Activated T-helper 1 cell treated with Interleukin-2 at 50 U/mL for 16 hours (primary cell): ENCODE measurements around the gene KCNN3.

Experiments
- DNase-seq: peaks from one replicate; pipeline ENCODE4 v3.0.0-alpha.2; 2020; ENCODE audit warnings: low read depth

KCNN3 gene

DNA sequence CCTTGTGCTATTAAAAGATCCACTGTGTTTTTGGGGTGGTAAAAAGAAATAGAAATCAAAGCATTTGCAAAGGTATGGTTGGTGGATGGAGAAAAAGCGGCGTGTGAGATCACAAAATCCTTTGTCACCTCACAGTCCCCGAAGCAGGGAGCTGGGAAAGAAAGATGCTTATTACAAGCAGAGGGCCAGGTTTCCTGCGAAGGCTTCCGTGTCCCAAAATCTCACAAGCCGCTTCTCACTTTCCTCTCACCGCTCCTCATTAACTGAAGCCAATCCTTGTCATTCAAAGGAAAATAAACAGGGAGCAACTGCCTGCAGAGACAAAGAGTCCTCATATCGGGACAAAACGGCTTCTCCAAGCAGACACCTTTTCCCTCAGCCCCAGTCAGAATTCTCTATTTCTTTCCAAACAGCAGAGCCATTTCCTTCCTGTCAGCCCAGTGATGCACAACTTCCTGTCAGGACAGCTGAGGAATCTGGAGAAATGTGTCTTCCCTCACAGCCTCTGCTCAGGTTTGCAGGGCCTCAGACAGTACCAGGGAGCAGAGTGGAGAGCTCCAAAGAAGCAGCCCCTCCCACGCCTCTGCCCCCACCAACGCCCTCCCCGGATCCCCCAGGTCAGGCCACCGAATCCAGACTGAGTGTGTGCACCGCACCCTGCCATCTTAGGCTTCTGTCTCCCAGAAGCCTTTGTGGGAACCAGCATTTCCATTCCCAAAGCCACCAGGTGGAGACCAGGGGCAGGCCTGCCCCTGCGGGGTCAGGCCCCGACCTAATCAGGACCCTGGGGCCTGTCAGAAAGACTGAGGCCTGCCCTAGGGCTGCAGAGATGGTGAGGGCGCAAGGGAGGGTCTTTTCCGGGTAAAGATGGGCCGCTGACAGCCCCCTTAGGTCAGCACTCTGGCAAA, 29.6 kb downstream of the KCNN3 start:
- no peak for DNase-seq

- DNase-seq, result no peak
These were observed 30.4 kb downstream of the KCNN3 start for GRCh38 chr1:154839691-154840090.

DNA sequence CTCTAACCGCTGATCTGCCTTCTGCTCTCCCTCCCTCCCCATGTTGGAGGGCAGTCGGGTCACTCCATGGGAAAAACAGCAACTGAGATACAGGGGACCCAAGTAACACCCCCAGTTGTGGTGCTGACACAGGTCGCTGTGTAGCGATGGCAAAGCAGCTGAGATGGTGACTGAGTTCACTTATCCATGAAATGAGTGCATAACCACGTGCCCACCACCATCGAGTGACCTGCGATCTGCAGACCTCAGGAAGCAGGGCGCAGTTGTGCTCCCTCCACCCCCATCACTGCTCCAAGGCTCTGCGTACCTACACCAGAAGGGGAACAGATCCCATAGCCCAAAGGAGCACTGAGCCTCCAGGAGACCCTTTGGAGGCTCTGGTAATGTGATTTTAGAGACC, 31.1 kb downstream of the KCNN3 start:
- no peak for DNase-seq

DNA sequence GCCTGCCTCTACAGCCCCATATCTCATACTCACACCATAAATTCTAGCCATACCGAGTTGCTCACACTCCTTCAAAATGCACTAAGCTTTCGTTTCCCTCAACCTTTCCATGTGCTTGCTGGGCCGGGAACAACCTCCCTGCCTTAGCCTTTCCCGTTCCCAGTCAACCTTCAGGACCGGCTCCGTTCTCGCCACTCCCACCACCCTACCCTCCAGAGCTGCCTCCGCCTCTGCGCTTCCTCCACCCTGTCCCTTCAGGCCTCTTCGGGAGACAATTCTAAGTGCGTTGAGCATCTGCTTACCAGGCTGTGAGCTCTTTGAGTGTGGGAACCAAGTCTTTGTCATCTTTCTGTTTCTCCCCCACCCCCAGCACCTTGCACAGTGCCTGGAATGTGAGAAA, 31.6 kb downstream of the KCNN3 start:
- no peak for DNase-seq

DNA sequence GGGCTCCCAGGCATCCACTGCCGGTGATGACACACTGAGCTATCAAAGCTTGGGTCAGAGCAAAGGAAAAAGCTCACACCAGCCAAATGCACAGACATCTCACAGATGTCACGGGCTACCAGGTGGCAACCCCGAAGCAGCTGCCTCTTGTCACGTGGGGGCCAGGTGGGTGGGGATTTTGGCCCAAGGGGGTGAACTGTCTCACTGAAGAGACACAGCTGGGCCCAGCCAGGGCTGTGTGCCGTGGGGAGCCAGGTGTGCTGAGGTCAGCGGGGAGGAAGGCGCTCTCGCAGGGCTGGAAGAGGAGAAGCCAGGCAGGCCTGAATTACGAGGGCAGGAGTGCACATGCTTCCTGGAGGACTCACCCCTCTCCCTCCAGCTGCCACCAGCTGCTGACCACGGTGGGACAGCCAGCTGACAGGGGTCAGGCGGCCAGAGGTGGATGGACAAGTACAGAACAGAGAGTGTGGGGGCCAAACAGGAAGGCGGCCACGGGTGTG, 32.4 kb downstream of the KCNN3 start:
- no peak for DNase-seq

DNA sequence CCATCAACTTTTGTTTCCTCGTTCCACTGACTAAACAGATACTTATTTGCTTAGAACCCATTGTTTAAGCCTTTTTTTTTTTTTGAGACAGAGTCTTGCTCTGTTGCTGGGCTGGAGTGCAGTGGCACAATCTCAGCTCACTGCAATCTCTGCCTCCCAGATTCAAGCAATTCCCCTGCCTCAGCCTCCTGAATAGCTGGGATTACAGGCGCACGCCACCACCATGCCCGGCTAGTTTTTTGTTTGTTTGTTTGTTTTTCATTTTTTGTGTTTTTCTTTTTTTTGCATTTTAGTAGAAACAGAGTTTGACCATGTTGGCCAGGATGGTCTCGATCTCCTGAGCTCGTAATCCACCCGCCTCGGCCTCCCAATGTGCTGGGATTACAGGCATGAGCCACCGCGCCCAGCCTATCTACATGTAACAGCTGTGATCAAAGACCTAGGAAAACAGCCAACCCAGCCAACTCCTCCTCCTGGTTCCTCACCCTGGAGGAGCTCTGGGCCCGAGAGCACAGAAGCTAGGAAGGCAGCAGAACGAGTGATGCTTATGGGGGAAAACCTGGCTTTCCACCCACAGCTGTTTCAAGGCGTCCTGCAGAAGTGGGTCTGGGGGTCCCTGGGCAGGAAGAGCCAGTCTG, 32.9 kb downstream of the KCNN3 start:
- DNase-seq, result no peak

- no peak for DNase-seq
These were observed 34.4 kb downstream of the KCNN3 start for GRCh38 chr1:154835531-154836324.

DNA sequence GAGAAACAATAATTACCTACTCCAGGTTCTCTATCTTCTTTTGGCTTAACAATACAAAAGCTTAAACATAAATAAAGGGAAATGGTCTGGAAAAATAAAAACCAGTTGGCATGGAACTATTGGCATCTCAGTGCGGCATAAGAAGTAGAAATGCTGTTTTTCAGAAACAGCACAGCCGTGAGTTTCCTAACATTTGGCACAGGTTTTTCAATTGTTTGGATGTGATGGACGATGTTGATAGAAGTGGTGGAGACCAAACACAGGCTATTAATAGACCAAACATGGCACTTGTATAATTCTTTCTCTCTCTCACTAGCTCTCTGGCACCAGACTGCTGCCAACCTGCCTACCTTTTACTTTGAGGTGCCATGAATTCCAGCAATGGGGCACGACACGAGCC, 36.2 kb downstream of the KCNN3 start:
- no peak for DNase-seq

DNA sequence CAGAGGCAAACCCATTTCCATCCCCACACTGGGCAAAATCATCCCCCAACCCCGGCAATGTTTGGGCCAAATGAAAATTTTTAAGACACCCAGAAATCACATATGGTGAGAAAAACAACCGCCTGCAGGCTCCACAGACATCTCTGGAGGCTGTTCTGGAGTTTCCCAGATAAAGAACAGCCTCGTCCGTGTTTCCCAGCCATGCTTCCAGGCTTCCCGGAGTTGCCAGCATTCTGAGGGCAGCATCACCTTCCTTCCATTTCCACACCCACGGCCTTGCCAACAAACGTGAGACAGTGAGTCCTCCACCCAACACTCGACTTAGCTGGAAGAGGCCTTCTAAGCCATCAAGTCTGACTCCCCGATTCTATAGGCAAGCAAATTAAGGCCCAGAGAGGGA, 36.9 kb downstream of the KCNN3 start:
- DNase-seq, result no peak

DNA sequence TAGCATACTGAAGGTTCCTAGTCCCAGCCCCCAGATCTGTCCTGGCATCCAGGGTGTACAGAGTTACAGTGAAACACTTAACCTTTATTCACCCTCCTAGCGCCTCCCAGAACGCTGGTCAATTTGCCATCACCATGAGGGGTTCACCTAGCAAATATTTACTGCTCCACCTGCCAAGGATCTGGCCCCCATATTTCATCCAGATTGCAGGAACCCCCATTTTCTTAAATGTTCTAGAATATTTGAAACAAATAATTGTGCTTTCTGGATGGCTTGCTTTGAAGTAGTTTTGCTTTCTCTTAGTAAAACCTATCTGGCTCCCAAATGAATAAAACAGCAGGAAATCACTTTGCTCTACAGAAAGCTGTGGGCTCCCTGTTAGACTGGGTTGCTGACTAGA, 37.7 kb downstream of the KCNN3 start:
- no peak for DNase-seq

DNA sequence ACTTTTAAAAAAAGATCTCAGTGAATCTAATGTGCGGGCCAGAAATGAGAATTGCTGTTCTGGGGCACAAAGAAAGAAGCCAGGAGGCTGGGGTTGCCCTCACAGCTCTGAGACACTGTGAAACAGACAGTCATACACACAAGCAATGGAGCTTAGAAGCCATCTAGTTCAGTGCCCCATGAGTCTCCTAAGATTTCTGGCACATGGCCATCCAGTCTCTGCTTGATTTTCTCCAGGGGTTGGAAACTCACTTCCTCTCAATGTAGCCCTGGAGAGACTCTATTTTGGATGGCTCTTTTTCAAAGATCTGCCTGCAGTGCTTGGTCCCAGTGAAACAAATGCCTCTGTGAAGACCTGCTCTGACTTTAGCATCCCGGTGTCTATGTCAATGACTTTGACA, 38.6 kb downstream of the KCNN3 start:
- no peak for DNase-seq

- no peak for DNase-seq
These were observed 41.0 kb downstream of the KCNN3 start for GRCh38 chr1:154829062-154829461.

- no peak for DNase-seq
These were observed 45.7 kb downstream of the KCNN3 start for GRCh38 chr1:154824179-154825000.

GRCh38 chr1:154822717-154823116, 47.4 kb downstream of the KCNN3 start:
- DNase-seq, result no peak

DNA sequence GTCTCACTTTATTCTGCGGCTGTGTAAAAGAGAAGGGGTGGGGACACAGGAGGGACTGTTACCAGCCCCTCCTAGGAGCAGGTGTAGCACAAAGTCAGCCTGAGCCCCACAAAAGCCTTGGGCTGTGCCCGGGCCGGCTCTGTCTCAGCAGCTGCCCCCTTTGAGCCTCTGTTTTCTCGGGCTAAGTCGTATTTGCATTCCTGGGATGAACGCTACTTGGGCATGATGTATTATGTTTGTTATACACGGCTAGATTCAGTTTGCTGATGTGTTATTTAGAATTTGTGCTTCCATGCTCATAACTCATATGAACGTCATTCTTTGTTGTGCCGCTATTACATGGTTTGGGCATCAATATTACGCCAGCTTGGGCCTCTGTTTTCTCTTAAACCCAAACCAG, 47.8 kb downstream of the KCNN3 start:
- no peak for DNase-seq

- no peak for DNase-seq
These were observed 49.0 kb downstream of the KCNN3 start for GRCh38 chr1:154821083-154821482.

DNA sequence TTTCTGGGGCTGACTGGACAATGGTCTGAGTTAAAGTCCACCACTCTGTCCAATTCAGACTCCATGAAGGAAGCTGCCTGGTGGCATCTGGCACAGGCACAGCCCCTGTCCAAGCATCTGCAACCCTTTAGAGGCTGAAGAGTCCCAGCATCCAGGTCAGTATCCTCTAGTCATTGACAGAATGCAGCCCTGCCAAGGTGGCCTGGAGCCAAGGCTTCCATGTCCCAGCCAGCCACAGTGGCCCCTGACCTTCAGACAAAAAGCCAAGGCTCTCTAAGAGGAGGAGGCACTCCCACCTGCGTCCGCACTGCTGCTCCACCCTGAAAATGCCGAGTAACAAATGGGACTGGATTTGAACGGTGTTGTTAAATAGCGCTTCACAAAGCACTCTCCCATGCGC, 49.4 kb downstream of the KCNN3 start:
- no peak for DNase-seq

DNA sequence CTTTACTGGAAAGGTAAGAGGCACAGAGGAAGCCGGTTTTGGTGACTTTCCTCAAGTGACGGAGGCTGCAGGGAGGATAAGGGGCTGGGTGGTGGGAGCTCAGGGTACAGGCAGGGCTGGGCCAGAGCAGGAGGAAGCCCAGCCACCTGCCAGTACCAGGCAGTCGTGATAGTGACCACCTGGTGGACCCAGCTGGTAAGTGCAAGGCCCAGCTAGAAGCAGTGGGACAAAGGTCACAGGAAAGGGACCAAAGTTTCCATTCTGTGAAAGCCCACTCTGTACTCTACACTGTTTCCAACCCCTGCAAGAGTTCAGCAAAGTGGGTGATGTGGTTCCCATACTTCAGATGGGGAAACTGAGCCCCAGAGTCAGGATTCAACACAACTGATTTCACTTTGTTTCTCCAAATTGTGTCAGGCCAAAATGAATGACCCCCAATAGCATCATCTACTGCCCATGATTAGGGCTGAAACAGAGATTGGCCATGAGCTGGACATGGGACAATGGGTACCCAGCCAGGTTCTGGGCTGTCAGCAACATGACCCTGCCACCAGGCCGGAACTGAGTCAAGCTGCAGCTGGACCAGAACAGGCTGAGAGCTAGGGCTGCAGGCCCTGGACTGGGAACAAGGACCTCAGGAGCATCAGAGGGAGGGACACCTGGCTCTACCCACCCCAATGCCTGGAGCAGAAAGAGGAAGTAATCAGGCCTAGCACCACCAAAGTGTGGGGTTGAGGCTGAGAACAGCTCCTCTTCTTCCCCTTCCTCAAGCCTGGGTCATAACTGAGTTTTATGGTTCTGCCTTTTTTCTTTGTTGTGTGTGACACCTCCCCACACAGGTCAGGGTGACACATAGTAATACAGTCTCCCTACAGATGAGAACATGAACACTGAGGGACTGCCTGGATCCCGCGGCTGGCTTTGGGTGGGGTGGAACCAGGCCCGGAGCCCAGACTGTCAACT, 50.2 kb downstream of the KCNN3 start:
- DNase-seq, result no peak

- no peak for DNase-seq
These were observed 51.2 kb downstream of the KCNN3 start for GRCh38 chr1:154818911-154819310.

DNA sequence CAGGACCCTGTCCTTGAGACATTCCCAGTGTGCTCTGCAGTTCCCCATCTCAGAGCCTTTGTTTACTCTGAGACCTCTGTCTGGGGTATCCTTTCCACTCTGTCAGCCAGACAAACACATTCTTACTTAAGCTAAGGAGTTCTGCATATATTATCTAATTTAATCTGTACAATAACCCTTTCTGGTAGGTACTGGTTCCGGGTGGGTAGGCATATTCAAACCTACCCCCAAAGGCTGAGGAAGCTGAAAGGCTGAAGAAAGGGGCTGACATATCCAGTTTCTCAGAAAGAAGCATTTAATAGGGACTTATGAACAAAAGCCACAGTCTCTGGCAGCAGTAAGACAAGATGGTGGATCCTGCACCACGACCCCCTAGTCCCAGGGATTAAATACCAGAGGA, 53.1 kb downstream of the KCNN3 start:
- DNase-seq, result no peak

GRCh38 chr1:154816369-154816768, 53.7 kb downstream of the KCNN3 start:
- DNase-seq, result no peak
